ENCODE measurements around the gene MYO9B. TPM values are rescaled to one million over a fixed set of nuclear protein-coding genes. Genes with fewer than 3 reads are reported as not detected.

The MYO9B gene
- total RNA-seq, 2 donors from 2014 or later = 149 to 152 TPM

DNA sequence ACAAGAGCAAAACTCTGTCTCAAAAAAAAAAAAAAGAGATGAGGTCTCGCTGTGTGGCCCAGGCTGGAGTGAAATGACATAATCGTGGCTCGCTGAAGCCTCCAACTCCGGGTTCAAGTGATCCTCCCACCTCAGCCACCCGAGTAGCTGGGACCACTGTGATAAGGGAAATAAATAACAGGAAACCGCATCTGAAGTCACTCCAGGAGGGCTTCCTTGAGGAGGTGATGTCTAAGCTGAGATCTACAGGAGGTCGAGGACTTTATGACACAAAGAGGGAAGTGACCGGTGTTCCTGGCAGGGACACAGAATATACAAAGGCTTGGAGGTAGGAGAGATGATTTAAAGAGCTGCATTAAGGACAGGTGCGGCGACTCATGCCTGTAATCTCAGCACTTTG is 179.1 kb downstream of the MYO9B start:
- no peaks in the 10 kb centered on the region for H3K4me1 Mint-ChIP-seq
- no peak for ATAC-seq (replicated peaks)
- H3K27me3 Mint-ChIP-seq = no peaks in the 10 kb centered on the region
- no peak overlapping the region for H3K4me3 Mint-ChIP-seq
- no peak overlapping the region for H3K27ac Mint-ChIP-seq
- no peaks in the 10 kb centered on the region for H3K9me3 Mint-ChIP-seq
- H3K36me3 Mint-ChIP-seq (ENCODE audit: low read depth) = no peaks in the 10 kb centered on the region

DNA sequence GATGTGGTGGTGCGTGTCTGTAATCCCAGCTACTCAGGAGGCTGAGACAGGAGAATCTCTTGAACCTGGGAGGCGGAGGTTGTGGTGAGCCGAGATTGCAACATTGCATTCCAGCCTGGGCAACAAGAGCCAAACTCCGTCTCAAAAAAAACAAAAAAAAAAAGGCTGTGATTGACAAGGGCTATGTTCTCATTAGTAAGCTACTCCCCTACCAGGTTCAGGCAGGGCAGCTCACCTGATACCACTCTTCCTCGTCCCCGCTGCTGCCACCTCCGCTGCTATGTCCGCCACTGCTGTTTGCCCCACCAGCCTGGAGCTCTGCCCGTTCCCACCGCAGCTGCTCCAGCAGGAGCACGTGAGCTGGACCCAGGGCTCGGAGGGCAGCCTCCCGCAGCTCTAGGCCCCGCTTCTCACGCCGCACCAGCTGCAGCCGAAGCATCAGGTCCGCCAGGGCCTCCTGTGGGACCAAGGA is 179.6 kb downstream of the MYO9B start:
- no peak overlapping the region for H3K4me3 Mint-ChIP-seq
- H3K4me1 Mint-ChIP-seq = no peaks in the 10 kb centered on the region
- no peaks in the 10 kb centered on the region for H3K27me3 Mint-ChIP-seq
- H3K9me3 Mint-ChIP-seq = no peaks in the 10 kb centered on the region
- no peak for ATAC-seq (replicated peaks)
- H3K36me3 Mint-ChIP-seq (ENCODE audit: low read depth) = no peaks in the 10 kb centered on the region
- H3K27ac Mint-ChIP-seq = no peak overlapping the region

- Mint-ChIP-seq H3K9me3 (no peaks in the 10 kb centered on the region), H3K27me3 (no peaks in the 10 kb centered on the region), H3K36me3 (ENCODE audit: low read depth) (no peaks in the 10 kb centered on the region), H3K27ac (no peak overlapping the region), H3K4me3 (no peak overlapping the region), H3K4me1 (peaks cover 6% of the 10 kb centered on the region)
- no peak for ATAC-seq (replicated peaks)
These were observed 180.6 kb downstream of the MYO9B start for GRCh38 chr19:17256130-17256529.

DNA sequence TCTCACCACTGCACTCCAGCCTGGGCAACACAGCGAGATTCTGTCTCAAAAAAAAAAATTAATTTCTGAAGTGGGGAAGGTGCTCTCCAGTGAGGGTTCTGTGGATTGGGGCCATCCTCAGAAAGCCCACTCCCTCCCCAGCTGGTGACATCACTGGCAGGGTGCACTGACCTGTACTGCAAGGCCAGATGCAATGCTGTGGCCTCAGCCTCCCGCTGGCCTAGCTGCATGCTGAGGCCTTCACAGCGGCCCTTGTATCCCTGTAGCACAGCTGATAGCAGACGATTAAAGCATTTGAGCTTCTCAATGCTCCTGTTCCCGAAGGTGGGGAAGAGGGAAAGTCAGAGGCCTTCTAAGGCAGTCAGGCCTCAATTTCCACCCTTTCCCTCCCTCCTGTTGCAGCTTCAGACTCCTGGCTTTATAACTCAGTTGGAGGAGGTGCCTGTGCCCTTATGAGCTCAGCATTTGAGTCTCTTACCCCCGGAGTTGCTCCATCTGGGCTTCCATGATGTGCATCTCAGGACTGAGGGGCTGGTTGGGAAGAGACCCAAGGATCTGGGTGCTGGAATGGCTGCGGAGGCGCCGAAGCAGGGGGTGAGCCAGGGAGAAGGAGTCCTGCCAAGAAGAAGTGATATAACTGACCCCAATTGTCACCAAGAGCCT is 183.7 kb downstream of the MYO9B start:
- no peaks in the 10 kb centered on the region for H3K27me3 Mint-ChIP-seq
- H3K9me3 Mint-ChIP-seq = no peaks in the 10 kb centered on the region
- peaks cover 6% of the 10 kb centered on the region for H3K4me1 Mint-ChIP-seq
- no peak for ATAC-seq (replicated peaks)
- no peak overlapping the region for H3K4me3 Mint-ChIP-seq
- H3K27ac Mint-ChIP-seq = no peak overlapping the region
- H3K36me3 Mint-ChIP-seq (ENCODE audit: low read depth) = no peaks in the 10 kb centered on the region

DNA sequence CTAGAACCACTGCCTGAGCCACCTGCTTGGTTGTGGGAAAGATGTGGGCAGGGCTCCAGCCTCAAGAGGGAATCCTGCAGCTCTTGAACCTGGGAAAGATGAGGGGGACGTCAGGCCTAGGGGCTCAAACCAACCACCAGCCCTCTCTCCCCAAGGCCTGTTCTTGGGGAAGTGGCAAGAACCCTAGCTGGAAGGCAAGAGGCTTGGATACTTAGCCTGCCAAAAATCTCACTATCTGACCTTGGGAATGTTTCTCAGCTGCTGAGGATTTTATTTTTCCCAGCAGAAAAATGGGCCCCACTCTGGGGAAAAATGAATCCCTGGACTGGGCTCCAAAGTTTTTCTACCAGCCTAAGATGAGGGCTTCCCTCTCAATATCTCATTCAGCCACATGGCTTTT is 184.4 kb downstream of the MYO9B start:
- Mint-ChIP-seq H3K9me3 (no peaks in the 10 kb centered on the region), H3K36me3 (ENCODE audit: low read depth) (no peaks in the 10 kb centered on the region), H3K4me3 (no peak overlapping the region), H3K4me1 (peaks cover 6% of the 10 kb centered on the region), H3K27me3 (no peaks in the 10 kb centered on the region), H3K27ac (no peak overlapping the region)
- no peak for ATAC-seq (replicated peaks)

GRCh38 chr19:17260842-17261325 is 185.3 kb downstream of the MYO9B start:
- Mint-ChIP-seq H3K27me3 (no peaks in the 10 kb centered on the region), H3K36me3 (ENCODE audit: low read depth) (no peaks in the 10 kb centered on the region), H3K4me1 (peaks cover 6% of the 10 kb centered on the region), H3K27ac (peak overlapping the region; percentile 0), H3K4me3 (no peak overlapping the region), H3K9me3 (no peaks in the 10 kb centered on the region)
- peak; percentile 100 for ATAC-seq (replicated peaks)

DNA sequence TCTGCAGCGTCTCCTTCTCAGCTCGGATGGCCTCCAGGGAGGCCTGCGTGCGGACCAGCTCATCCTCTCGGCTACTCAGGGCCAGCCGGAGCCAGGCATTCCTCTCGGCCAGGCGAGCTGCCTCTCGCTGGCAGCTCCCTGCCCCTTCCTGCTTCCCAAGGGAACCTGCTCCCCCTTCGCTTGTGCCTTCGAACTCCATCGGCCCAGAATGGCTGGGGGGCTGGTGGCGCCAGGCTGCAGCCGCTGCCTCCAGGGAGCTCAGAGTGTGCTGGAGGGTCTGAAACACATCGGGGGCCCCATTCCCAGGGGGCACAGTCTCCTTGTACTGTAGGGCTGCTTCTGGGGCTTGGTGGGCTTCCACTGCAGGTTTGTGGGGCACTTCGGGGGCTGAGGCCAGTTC is 187.0 kb downstream of the MYO9B start:
- Mint-ChIP-seq H3K36me3 (ENCODE audit: low read depth) (peaks cover 6% of the 10 kb centered on the region), H3K4me3 (no peak overlapping the region), H3K27ac (no peak overlapping the region), H3K27me3 (no peaks in the 10 kb centered on the region), H3K4me1 (peaks cover 6% of the 10 kb centered on the region), H3K9me3 (no peaks in the 10 kb centered on the region)
- no peak for ATAC-seq (replicated peaks)

Other genes starting within 250 kb of the MYO9B start
- gene SIN3B, start 246.4 kb upstream of the MYO9B start, total RNA-seq = 10 to 100 TPM; 36.2 to 41.1 TPM
- gene F2RL3, start 186.8 kb upstream of the MYO9B start, total RNA-seq = not detected
- gene CPAMD8, start 49.0 kb upstream of the MYO9B start, total RNA-seq = 1 to 10 TPM in 1 of 2 donors, under 1 TPM in 1; 0.11 to 6.5 TPM
- gene HAUS8, start 325 bp upstream of the MYO9B start, total RNA-seq = 10 to 100 TPM; 26.0 to 35.2 TPM
- gene USE1, start 139.6 kb downstream of the MYO9B start, total RNA-seq = 10 to 100 TPM; 27.8 to 30.6 TPM
- gene OCEL1, start 150.4 kb downstream of the MYO9B start, total RNA-seq = 10 to 100 TPM; 14.1 to 17.6 TPM
- gene NR2F6, start 170.1 kb downstream of the MYO9B start, total RNA-seq = 1 to 10 TPM; 6.8 to 9.2 TPM
- gene USHBP1, start 189.0 kb downstream of the MYO9B start, total RNA-seq = under 1 TPM; 0.26 to 0.48 TPM
- 100 to 1,000 TPM in 1 of 2 donors, 10 to 100 TPM in 1; 73.4 to 115 TPM for gene BABAM1, start 191.7 kb downstream of the MYO9B start, total RNA-seq
- 10 to 100 TPM in 1 of 2 donors, 1 to 10 TPM in 1; 4.4 to 11.6 TPM for gene ANKLE1, start 206.1 kb downstream of the MYO9B start, total RNA-seq
- gene ABHD8, start 227.6 kb downstream of the MYO9B start, total RNA-seq = 1 to 10 TPM; 8.0 to 8.5 TPM
- 10 to 100 TPM; 56.2 to 95.9 TPM for gene MRPL34, start 230.1 kb downstream of the MYO9B start, total RNA-seq
- 10 to 100 TPM; 27.8 to 45.8 TPM for gene DDA1, start 233.8 kb downstream of the MYO9B start, total RNA-seq